ENCODE measurements around the gene CBX5. TPM values are rescaled to one million over a fixed set of nuclear protein-coding genes. Genes with fewer than 3 reads are reported as not detected.

The CBX5 gene
- total and polyA plus RNA-seq, 9 of the 15 experiments (the other 6 are each of a cell fraction or from before 2014, with no cell fraction given) = 32.6 to 102 (median 59.2) TPM

DNA sequence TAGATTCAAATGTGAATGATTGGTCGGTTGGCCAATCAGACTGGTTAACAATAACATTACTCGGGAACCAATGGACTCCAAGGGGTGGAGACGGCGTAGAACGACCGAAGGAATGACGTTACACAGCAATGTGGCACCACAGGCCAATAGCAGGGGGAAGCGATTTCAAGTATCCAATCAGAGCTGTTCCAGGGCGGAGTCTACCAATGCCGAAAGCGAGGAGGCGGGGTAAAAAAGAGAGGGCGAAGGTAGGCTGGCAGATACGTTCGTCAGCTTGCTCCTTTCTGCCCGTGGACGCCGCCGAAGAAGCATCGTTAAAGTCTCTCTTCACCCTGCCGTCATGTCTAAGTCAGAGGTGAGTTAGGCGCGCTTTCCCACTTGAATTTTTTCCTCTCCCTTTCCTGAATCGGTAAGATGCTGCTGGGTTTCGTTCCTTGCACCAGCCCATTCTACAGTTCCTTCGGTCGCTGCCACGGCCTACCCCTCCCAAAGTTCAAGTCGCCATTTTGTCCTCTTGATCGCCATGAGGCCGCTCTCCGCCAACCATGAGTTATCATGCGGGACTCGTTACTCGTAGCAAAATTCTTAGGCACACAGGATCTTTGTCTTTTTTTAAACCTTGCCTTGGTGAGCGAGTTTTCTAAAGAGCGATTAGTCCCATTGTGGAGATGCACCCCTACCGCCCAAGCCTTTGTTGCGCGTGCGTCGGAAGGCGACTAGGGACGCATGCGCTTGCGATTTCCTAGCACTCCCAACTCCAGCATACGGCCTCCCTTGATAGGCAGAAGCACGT is 742 bp upstream of the CBX5 start, which contains the start of gene HNRNPA1 (continued):
- TF ChIP-seq ZNF740 (CRISPR knock-in tag; IDR thresholded peaks at IDR 0.05) = peak; percentile 54
- no peak; a peak in 1 of 4 replicates for TF ChIP-seq ZNF740 (tag; IDR thresholded peaks at IDR 0.05)
- no peak for TF ChIP-seq ATF1 (CRISPR knock-in tag; IDR thresholded peaks at IDR 0.05)
- TF ChIP-seq ATF1 (tag; IDR thresholded peaks at IDR 0.05) = peak; percentile 98
- TF ChIP-seq, protein P1, sequence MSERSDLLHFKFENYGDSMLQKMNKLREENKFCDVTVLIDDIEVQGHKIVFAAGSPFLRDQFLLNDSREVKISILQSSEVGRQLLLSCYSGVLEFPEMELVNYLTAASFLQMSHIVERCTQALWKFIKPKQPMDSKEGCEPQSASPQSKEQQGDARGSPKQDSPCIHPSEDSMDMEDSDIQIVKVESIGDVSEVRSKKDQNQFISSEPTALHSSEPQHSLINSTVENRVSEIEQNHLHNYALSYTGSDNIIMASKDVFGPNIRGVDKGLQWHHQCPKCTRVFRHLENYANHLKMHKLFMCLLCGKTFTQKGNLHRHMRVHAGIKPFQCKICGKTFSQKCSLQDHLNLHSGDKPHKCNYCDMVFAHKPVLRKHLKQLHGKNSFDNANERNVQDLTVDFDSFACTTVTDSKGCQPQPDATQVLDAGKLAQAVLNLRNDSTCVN (CRISPR knock-in tag; IDR thresholded peaks at IDR 0.05) = peak; percentile 55; the same call in 1 of the 2 replicates
- TF ChIP-seq, protein P2, sequence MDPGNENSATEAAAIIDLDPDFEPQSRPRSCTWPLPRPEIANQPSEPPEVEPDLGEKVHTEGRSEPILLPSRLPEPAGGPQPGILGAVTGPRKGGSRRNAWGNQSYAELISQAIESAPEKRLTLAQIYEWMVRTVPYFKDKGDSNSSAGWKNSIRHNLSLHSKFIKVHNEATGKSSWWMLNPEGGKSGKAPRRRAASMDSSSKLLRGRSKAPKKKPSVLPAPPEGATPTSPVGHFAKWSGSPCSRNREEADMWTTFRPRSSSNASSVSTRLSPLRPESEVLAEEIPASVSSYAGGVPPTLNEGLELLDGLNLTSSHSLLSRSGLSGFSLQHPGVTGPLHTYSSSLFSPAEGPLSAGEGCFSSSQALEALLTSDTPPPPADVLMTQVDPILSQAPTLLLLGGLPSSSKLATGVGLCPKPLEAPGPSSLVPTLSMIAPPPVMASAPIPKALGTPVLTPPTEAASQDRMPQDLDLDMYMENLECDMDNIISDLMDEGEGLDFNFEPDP (CRISPR knock-in tag; IDR thresholded peaks at IDR 0.05) = 0 out of 2 replicates have a peak, but pooled peaks have one; percentile 10
- TF ChIP-seq ZBTB43 (CRISPR knock-in tag; IDR thresholded peaks at IDR 0.05) = no peak
- TF ChIP-seq ARHGAP35 (IDR thresholded peaks at IDR 0.05; ENCODE audit: partially characterized antibody) = no peak
- TF ChIP-seq NCOA6 (IDR thresholded peaks at IDR 0.05) = no peak
- TF ChIP-seq E2F4 (CRISPR knock-in tag; IDR thresholded peaks at IDR 0.05; ENCODE audit: low read depth) = no peak
- no peak for TF ChIP-seq HNRNPK (IDR thresholded peaks at IDR 0.05; ENCODE audit: low read depth, low read length, poor library complexity, severe bottlenecking)
- peak; percentile 86; the same call in 1 of the 2 replicates for TF ChIP-seq RHOXF2B (CRISPR knock-in tag; conservative IDR thresholded peaks at IDR 0.05)
- TF ChIP-seq ZNF347 (CRISPR knock-in tag; IDR thresholded peaks at IDR 0.05; ENCODE audit: low read depth) = no peak
- peak; percentile 99 for TF ChIP-seq FOS (IDR thresholded peaks at IDR 0.05; ENCODE audit: extremely low read depth, insufficient read length)
- TF ChIP-seq BACH1 (tag; IDR thresholded peaks at IDR 0.05) = peak; percentile 54; the same call in 1 of the 2 replicates
- no peak for TF ChIP-seq CCAR2 (IDR thresholded peaks at IDR 0.05; ENCODE audit: low read depth, low read length)
- TF ChIP-seq, protein P3, sequence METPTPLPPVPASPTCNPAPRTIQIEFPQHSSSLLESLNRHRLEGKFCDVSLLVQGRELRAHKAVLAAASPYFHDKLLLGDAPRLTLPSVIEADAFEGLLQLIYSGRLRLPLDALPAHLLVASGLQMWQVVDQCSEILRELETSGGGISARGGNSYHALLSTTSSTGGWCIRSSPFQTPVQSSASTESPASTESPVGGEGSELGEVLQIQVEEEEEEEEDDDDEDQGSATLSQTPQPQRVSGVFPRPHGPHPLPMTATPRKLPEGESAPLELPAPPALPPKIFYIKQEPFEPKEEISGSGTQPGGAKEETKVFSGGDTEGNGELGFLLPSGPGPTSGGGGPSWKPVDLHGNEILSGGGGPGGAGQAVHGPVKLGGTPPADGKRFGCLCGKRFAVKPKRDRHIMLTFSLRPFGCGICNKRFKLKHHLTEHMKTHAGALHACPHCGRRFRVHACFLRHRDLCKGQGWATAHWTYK (CRISPR knock-in tag; IDR thresholded peaks at IDR 0.05) = peak; percentile 60
- no peak for TF ChIP-seq ELF1 (tag; IDR thresholded peaks at IDR 0.05)
- TF ChIP-seq, protein P4, sequence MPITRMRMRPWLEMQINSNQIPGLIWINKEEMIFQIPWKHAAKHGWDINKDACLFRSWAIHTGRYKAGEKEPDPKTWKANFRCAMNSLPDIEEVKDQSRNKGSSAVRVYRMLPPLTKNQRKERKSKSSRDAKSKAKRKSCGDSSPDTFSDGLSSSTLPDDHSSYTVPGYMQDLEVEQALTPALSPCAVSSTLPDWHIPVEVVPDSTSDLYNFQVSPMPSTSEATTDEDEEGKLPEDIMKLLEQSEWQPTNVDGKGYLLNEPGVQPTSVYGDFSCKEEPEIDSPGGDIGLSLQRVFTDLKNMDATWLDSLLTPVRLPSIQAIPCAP (CRISPR knock-in tag; IDR thresholded peaks at IDR 0.05; ENCODE audit: borderline replicate concordance) = no peak
- TF ChIP-seq ZNF431 (CRISPR knock-in tag; IDR thresholded peaks at IDR 0.05) = no peak
